Thyroid gland (tissue), 4 donors: ENCODE results near the gene TBC1D20.

Source experiments
- CTCF ChIP-seq, 6 experiments: fragments of 200-600 bp in 3 of 6; fragments of 450-650 bp in 3 of 6; sonication (generic) in 3 of 6; IDR thresholded peaks; one replicate each; pipeline ENCODE4 v1.5.1; 2016 to 2019; ENCODE audit warnings: antibody characterized with exemption in 6 of 6, mild to moderate bottlenecking in 2 of 6, inconsistent platforms in 1 of 6, moderate library complexity in 1 of 6
- POLR2A ChIP-seq, 2 donors: fragments of 450-650 bp; IDR thresholded peaks; one replicate each; pipeline ENCODE4 v1.6.1; 2017; ENCODE audit warnings: antibody characterized with exemption in 2 of 2, mild to moderate bottlenecking in 2 of 2, moderate library complexity in 1 of 2

DNA sequence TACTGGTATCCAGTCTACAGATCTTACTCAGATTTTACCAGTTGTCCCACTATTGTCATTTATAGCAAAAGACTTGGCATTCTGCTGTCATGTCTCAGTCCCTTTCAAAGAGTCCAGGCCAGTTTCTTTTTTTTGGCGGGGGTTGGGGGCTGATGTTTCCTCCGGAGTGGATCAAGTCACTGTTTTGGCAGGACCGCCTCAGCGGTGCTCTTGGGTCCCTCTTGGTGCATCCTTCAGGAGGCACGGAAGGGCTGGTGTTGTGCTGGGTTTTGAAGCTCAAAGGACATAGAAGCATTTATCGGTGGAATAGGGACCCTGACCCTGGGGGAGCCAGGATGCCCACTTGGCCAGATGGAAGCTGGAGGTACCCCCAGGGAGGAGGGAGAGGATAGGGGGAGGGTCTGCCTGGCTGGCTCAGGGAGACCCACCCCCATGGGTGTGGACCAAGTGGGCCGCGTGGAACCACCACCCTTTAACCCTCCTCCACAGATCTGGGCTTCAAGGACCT, 43.4 kb downstream of the TBC1D20 start:
- no peak for TF ChIP-seq CTCF (IDR thresholded peaks at IDR 0.05)
- no peak for TF ChIP-seq POLR2A (IDR thresholded peaks at IDR 0.05)
